Measurements from ENCODE around the gene NKIRAS1.
A peak's percentile ranks its signal among the peaks of the same experiment; 100 is the strongest.
"Not testable (repeated sequence)": the region's sequence is repeated elsewhere in the genome, so short reads cannot be mapped to it uniquely, and the experiment has no call there.

Gene NKIRAS1

DNA sequence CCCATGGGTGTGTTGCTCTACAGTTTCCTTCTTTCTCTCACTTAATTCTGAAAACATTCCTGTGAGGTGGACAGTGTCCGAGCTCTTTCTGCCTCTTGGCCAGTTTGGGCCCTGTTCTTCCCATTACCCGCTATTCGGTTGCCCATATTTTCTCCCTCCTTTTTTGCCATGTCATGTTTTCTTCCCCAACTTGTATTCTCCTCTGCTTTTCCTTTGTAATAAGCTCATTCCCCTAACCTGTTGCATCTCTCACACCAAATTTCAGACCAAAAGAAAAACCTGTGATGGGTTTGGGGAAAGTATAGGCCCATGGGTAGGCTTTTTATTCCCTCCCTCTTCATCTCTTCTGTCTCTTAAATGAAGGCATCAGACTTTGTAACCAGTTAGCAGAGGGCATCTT lies 30.5 kb downstream of the NKIRAS1 start:
- Histone ChIP-seq H3K79me2 (ENCODE audit: low read length) (0 out of 2 replicates have a peak, but pooled peaks cover 5% of the 10 kb centered on the region), H3K27ac (ENCODE audit: low read length) (no peak overlapping the region), H4K20me1 (ENCODE audit: insufficient read depth, low read length) (peaks cover 40% of the 10 kb centered on the region), H3K4me3 (ENCODE audit: low read length) (no peak overlapping the region), H3K4me1 (ENCODE audit: low read length) (peaks cover 7% of the 10 kb centered on the region), H3K9me3 (ENCODE audit: insufficient read depth, low read length) (no peaks in the 10 kb centered on the region), H3K9ac (ENCODE audit: low read length) (no peak overlapping the region), H3K4me2 (ENCODE audit: low read length) (no peak overlapping the region), H3K27me3 (ENCODE audit: low read depth, low read length) (no peaks in the 10 kb centered on the region), H3K36me3 (replicated peaks; ENCODE audit: low read depth, low read length) (peaks cover 4% of the 10 kb centered on the region), H2AFZ (ENCODE audit: low read depth, low read length) (no peak overlapping the region)
- TF ChIP-seq CTCF (IDR thresholded peaks at IDR 0.05; ENCODE audit: low read depth, low read length) (no peak), EZH2phosphoT487 (IDR thresholded peaks at IDR 0.05; ENCODE audit: low read depth) (no peak)

DNA sequence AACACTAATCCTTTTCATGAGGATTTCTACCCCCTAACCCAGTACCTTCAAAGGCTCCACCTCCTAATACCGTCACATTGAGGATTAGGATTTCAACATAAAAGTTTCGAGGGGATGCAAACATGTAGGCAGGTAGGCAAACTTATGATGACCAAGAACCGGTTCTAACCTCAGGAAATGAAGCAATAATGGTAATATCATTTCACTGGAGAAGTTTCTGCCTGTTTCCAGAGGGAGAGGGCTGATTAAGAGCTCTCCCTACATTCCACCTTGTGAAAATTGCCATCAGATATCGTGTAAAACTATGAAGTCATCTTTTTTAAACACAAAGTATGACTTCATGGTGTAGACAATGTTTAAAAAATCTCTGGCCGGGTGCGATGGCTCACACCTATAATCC lies 31.6 kb downstream of the NKIRAS1 start:
- H3K4me2 ChIP-seq (ENCODE audit: low read length), result no peak overlapping the region
- H2AFZ ChIP-seq (ENCODE audit: low read depth, low read length), result no peak overlapping the region
- H3K27ac ChIP-seq (ENCODE audit: low read length), result no peak overlapping the region
- TF ChIP-seq CTCF (IDR thresholded peaks at IDR 0.05; ENCODE audit: low read depth, low read length) (no peak), EZH2phosphoT487 (IDR thresholded peaks at IDR 0.05; ENCODE audit: low read depth) (no peak)
- H3K36me3 ChIP-seq (replicated peaks; ENCODE audit: low read depth, low read length), result no peaks in the 10 kb centered on the region
- H3K4me1 ChIP-seq (ENCODE audit: low read length), result peaks cover 7% of the 10 kb centered on the region
- H3K27me3 ChIP-seq (ENCODE audit: low read depth, low read length), result no peaks in the 10 kb centered on the region
- H3K79me2 ChIP-seq (ENCODE audit: low read length), result 0 out of 2 replicates have a peak, but pooled peaks cover 5% of the 10 kb centered on the region
- no peak overlapping the region for H3K9ac ChIP-seq (ENCODE audit: low read length)
- H3K4me3 ChIP-seq (ENCODE audit: low read length), result no peak overlapping the region
- peaks cover 44% of the 10 kb centered on the region for H4K20me1 ChIP-seq (ENCODE audit: insufficient read depth, low read length)
- H3K9me3 ChIP-seq (ENCODE audit: insufficient read depth, low read length), result no peaks in the 10 kb centered on the region

DNA sequence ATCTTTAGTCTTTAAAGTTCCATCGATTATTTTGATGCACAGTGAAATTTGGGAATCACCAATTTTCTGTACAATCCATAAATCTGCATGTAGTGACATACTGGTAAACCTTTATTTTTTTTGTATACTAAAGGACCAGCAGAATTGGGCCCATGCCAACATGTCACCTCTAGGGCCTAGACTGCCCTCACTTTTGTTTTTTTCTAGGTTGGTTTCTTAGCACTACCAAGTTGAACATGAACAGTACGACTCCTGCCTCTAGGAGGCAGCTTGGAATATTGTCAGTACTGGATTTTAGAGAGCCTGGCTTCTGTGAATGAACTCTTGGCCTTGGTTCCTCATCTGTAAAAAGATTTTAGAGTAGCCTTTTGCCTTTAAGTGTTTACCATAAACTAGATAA lies 32.3 kb downstream of the NKIRAS1 start:
- Histone ChIP-seq H4K20me1 (ENCODE audit: insufficient read depth, low read length) (peaks cover 44% of the 10 kb centered on the region), H3K9me3 (ENCODE audit: insufficient read depth, low read length) (no peaks in the 10 kb centered on the region), H3K27me3 (ENCODE audit: low read depth, low read length) (no peaks in the 10 kb centered on the region), H3K36me3 (replicated peaks; ENCODE audit: low read depth, low read length) (no peaks in the 10 kb centered on the region), H3K79me2 (ENCODE audit: low read length) (peaks cover 6% of the 10 kb centered on the region; the same call in 1 of the 2 replicates), H2AFZ (ENCODE audit: low read depth, low read length) (no peak overlapping the region), H3K4me1 (ENCODE audit: low read length) (peaks cover 7% of the 10 kb centered on the region), H3K4me2 (ENCODE audit: low read length) (no peak overlapping the region), H3K9ac (ENCODE audit: low read length) (no peak overlapping the region), H3K27ac (ENCODE audit: low read length) (no peak overlapping the region), H3K4me3 (ENCODE audit: low read length) (no peak overlapping the region)
- TF ChIP-seq CTCF (IDR thresholded peaks at IDR 0.05; ENCODE audit: low read depth, low read length) (peak; percentile 17; the same call in 1 of the 2 replicates), EZH2phosphoT487 (IDR thresholded peaks at IDR 0.05; ENCODE audit: low read depth) (no peak)

DNA sequence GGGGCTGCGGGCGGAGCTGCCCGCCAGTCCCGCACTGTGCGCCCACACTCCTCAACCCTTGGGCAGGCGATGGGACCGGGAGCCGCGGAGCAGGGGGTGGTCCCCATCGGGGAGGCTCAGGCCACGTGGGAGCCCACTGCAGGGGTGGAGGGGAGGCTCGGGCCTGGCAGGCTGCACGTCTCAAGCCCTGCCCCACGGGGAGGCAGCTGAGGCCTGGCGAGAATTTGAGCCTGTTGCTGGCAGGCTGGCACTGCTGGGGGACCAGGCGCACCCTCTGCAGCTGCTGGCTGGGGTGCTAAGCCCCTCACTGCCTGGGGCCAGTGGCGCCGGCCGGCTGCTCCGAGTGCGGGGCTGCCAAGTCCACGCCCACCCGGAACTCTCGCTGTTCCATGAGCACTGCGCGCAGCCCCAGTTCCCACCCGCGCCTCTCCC lies 34.3 kb downstream of the NKIRAS1 start:
- H3K79me2 ChIP-seq (ENCODE audit: low read length), result peaks cover 12% of the 10 kb centered on the region; the same call in 1 of the 2 replicates

DNA sequence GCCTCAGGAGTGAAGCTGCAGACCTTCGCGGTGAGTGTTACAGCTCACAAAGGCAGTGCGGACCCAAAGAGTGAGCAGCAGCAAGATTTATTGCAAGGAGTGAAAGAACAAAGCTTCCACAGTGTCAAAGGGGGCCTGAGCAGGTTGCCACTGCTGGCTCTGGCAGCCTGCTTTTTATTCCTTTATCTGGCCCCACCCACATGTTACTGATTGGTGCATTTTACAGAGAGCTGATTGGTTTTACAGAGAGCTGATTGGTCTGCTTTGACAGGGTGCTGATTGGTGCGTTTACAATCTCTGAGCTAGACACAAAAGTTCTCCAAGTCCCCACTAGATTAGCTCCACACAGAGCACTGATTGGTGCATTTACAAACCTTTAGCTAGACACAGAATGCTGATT lies 34.8 kb downstream of the NKIRAS1 start:
- H3K4me3 ChIP-seq (ENCODE audit: low read length); H2AFZ ChIP-seq (ENCODE audit: low read depth, low read length); H3K27ac ChIP-seq (ENCODE audit: low read length); H3K4me1 ChIP-seq (ENCODE audit: low read length); H3K4me2 ChIP-seq (ENCODE audit: low read length); H3K9ac ChIP-seq (ENCODE audit: low read length); H3K9me3 ChIP-seq (ENCODE audit: insufficient read depth, low read length); H3K27me3 ChIP-seq (ENCODE audit: low read depth, low read length); H3K36me3 ChIP-seq (replicated peaks; ENCODE audit: low read depth, low read length): not testable (repeated sequence)
- H3K79me2 ChIP-seq (ENCODE audit: low read length), result peaks cover 12% of the 10 kb centered on the region; the same call in 1 of the 2 replicates
- H4K20me1 ChIP-seq (ENCODE audit: insufficient read depth, low read length), result peaks cover 50% of the 10 kb centered on the region

More for the DNA sequence above, 34.3 kb downstream of the NKIRAS1 start:
- Histone ChIP-seq H3K9me3 (ENCODE audit: insufficient read depth, low read length) (no peaks in the 10 kb centered on the region), H3K27me3 (ENCODE audit: low read depth, low read length) (no peaks in the 10 kb centered on the region), H3K4me2 (ENCODE audit: low read length) (no peak overlapping the region), H2AFZ (ENCODE audit: low read depth, low read length) (no peak overlapping the region), H3K36me3 (replicated peaks; ENCODE audit: low read depth, low read length) (peaks cover 4% of the 10 kb centered on the region), H4K20me1 (ENCODE audit: insufficient read depth, low read length) (peaks cover 49% of the 10 kb centered on the region), H3K27ac (ENCODE audit: low read length) (no peak overlapping the region), H3K9ac (ENCODE audit: low read length) (no peak overlapping the region), H3K4me3 (ENCODE audit: low read length) (no peak overlapping the region), H3K4me1 (ENCODE audit: low read length) (no peaks in the 10 kb centered on the region)
- TF ChIP-seq CTCF (IDR thresholded peaks at IDR 0.05; ENCODE audit: low read depth, low read length), result no peak
- no peak for TF ChIP-seq EZH2phosphoT487 (IDR thresholded peaks at IDR 0.05; ENCODE audit: low read depth)
